OCI-M1 (cell line): ENCODE measurements around the gene KRTAP5-2.

Source experiments
- DNase-seq: peaks from one replicate; lab custom pipeline; 2025; lab: John Stamatoyannopoulos, UW

KRTAP5-2 gene

GRCh38 chr11:1567052-1567720, 30.9 kb downstream of the KRTAP5-2 start:
- DNase-seq, result no peak

GRCh38 chr11:1566381-1567051, 31.6 kb downstream of the KRTAP5-2 start:
- no peak for DNase-seq

- no peak for DNase-seq
These were observed 32.2 kb downstream of the KRTAP5-2 start for GRCh38 chr11:1565904-1566247.

GRCh38 chr11:1565173-1565903, 32.8 kb downstream of the KRTAP5-2 start:
- no peak for DNase-seq

- DNase-seq, result peak; percentile 55
These were observed 33.4 kb downstream of the KRTAP5-2 start for GRCh38 chr11:1564535-1565172.

GRCh38 chr11:1563697-1564534, 34.2 kb downstream of the KRTAP5-2 start:
- no peak for DNase-seq

- DNase-seq, result no peak
These were observed 34.9 kb downstream of the KRTAP5-2 start for GRCh38 chr11:1563149-1563638.

GRCh38 chr11:1562469-1563148, 35.5 kb downstream of the KRTAP5-2 start:
- DNase-seq, result no peak

- DNase-seq, result no peak
These were observed 36.1 kb downstream of the KRTAP5-2 start for GRCh38 chr11:1561955-1562354.

GRCh38 chr11:1561266-1561665, 36.8 kb downstream of the KRTAP5-2 start:
- no peak for DNase-seq

GRCh38 chr11:1560649-1561251, 37.3 kb downstream of the KRTAP5-2 start:
- no peak for DNase-seq

GRCh38 chr11:1560002-1560648, 38.0 kb downstream of the KRTAP5-2 start:
- no peak for DNase-seq

- no peak for DNase-seq
These were observed 38.8 kb downstream of the KRTAP5-2 start for GRCh38 chr11:1559111-1559951.

- no peak for DNase-seq
These were observed 39.4 kb downstream of the KRTAP5-2 start for GRCh38 chr11:1558775-1559110.

GRCh38 chr11:1557904-1558774, 40.0 kb downstream of the KRTAP5-2 start:
- no peak for DNase-seq

GRCh38 chr11:1557051-1557884, 40.8 kb downstream of the KRTAP5-2 start:
- DNase-seq, result no peak

- DNase-seq, result no peak
These were observed 41.7 kb downstream of the KRTAP5-2 start for GRCh38 chr11:1556278-1556902.
